Daoy (cell line): ENCODE measurements around the gene RUNX3. TPM values are rescaled to one million over a fixed set of nuclear protein-coding genes. Genes with fewer than 3 reads are reported as not detected.

Experiments used
- DNase-seq: peaks from one replicate; pipeline ENCODE4 v3.0.0-alpha.2; 2015; ENCODE audit warnings: low read depth
- total RNA-seq: library from RNA; depleted of rRNA; stranded (reverse); fragments of >200 nt; shearing (Covaris generic); gene quantifications from 2 replicates; pipeline ENCODE4 v1.2.3, GENCODE V29; 2014

RUNX3 gene
- total RNA-seq, 1 experiment from 2014 or later: 5.5 TPM

GRCh38 chr1:24963099-24963872 lies 33.2 kb upstream of the RUNX3 start:
- no peak for DNase-seq

GRCh38 chr1:24961961-24962861 lies 32.1 kb upstream of the RUNX3 start:
- DNase-seq: no peak

GRCh38 chr1:24961334-24961733 lies 31.3 kb upstream of the RUNX3 start:
- no peak for DNase-seq

- no peak for DNase-seq
Observed at GRCh38 chr1:24960071-24960801, 30.2 kb upstream of the RUNX3 start.

- no peak for DNase-seq
Observed at GRCh38 chr1:24959623-24959975, 29.5 kb upstream of the RUNX3 start.

GRCh38 chr1:24958766-24959622 lies 28.9 kb upstream of the RUNX3 start:
- no peak for DNase-seq

- DNase-seq: no peak
Observed at GRCh38 chr1:24957808-24958752, 28.0 kb upstream of the RUNX3 start.

GRCh38 chr1:24957016-24957807 lies 27.1 kb upstream of the RUNX3 start:
- no peak for DNase-seq

- DNase-seq: no peak
Observed at GRCh38 chr1:24955779-24956365, 25.8 kb upstream of the RUNX3 start.

GRCh38 chr1:24955161-24955560 lies 25.1 kb upstream of the RUNX3 start:
- peak; percentile 87 for DNase-seq

GRCh38 chr1:24954631-24955030 lies 24.6 kb upstream of the RUNX3 start:
- no peak for DNase-seq

GRCh38 chr1:24954022-24954421 lies 23.9 kb upstream of the RUNX3 start:
- DNase-seq: no peak

GRCh38 chr1:24952413-24952841 lies 22.4 kb upstream of the RUNX3 start:
- peak; percentile 68 for DNase-seq

GRCh38 chr1:24951810-24952412 lies 21.8 kb upstream of the RUNX3 start:
- DNase-seq: no peak

- no peak for DNase-seq
Observed at GRCh38 chr1:24951337-24951736, 21.3 kb upstream of the RUNX3 start.

- DNase-seq: peak; percentile 96
Observed at GRCh38 chr1:24949331-24949881, 19.3 kb upstream of the RUNX3 start.

- no peak for DNase-seq
Observed at GRCh38 chr1:24948079-24948827, 18.2 kb upstream of the RUNX3 start.
